IMR-90 (cell line): ENCODE measurements around the gene ALKAL2. TPM values are rescaled to one million over a fixed set of nuclear protein-coding genes. Genes with fewer than 3 reads are reported as not detected.

Source experiments
- ATAC-seq: fragments of 200-7000 bp; cut with Tn5 transposase; 2 replicates; pipeline ENCODE4 v1.9.1; 2020; ENCODE audit warnings: low read depth, mild to moderate bottlenecking, moderate library complexity
- BruUV-seq: library from RNA; stranded (reverse); fragments of 400-500 nt; replicated peaks from 2 replicates; lab custom pipeline; 2021; lab: Mats Ljungman, UMichigan
- CTCF ChIA-PET: fragments of 300-600 bp; formaldehyde crosslinking; extraction: SDS; loops from one replicate; lab custom pipeline; 2021; ENCODE audit warnings: antibody characterized with exemption; lab: Yijun Ruan, JAX
- POLR2A ChIA-PET: fragments of 300-600 bp; sonication (Branson Sonifier 250); formaldehyde crosslinking; loops from one replicate; lab custom pipeline; 2022; ENCODE audit warnings: antibody characterized with exemption; ENCODE audit not compliant: unreplicated experiment; lab: Charles Lee
- DNase-seq: peaks from one replicate; pipeline ENCODE4 v3.0.0; 2013
- H2AFZ ChIP-seq: replicated peaks from 2 replicates; pipeline ENCODE3; 2013; ENCODE audit warnings: low read length, mild to moderate bottlenecking; ENCODE audit not compliant: poor library complexity
- H2AK5ac ChIP-seq: 2 replicates; pipeline ENCODE4 v1.6.1; 2013; ENCODE audit warnings: low read depth, low read length, inconsistent platforms
- H2AK9ac ChIP-seq: replicated peaks from 2 replicates; pipeline ENCODE3; 2013; ENCODE audit warnings: mild to moderate bottlenecking, low read depth, low read length, moderate library complexity; ENCODE audit not compliant: poor library complexity
- H2BK120ac ChIP-seq: 2 replicates; pipeline ENCODE4 v1.6.1; 2013; ENCODE audit warnings: low read depth, low read length, inconsistent platforms
- H2BK15ac ChIP-seq: 3 replicates; pipeline ENCODE4 v1.6.1; 2013; ENCODE audit warnings: low read depth, low read length, inconsistent platforms
- H2BK20ac ChIP-seq: 2 replicates; pipeline ENCODE4 v1.6.1; 2013; ENCODE audit warnings: low read depth, mild to moderate bottlenecking, inconsistent platforms, low read length, moderate library complexity
- H2BK5ac ChIP-seq: 2 replicates; pipeline ENCODE4 v1.6.1; 2013; ENCODE audit warnings: mild to moderate bottlenecking, low read depth, low read length, inconsistent platforms; ENCODE audit not compliant: poor library complexity, severe bottlenecking
- H3K14ac ChIP-seq: replicated peaks from 2 replicates; pipeline ENCODE4 v1.6.1; 2013; ENCODE audit warnings: low read depth, low read length, inconsistent platforms
- H3K18ac ChIP-seq: 2 replicates; pipeline ENCODE4 v1.6.1; 2013; ENCODE audit warnings: low read depth, low read length, control low read depth
- H3K23ac ChIP-seq: 2 replicates; pipeline ENCODE4 v1.6.1; 2013; ENCODE audit warnings: low read depth, low read length, inconsistent platforms
- H3K27ac ChIP-seq: 2 replicates; pipeline ENCODE4 v1.5.1; 2013; ENCODE audit warnings: mild to moderate bottlenecking, control low read depth, low read length; ENCODE audit not compliant: insufficient read depth
- H3K27me3 ChIP-seq: 2 replicates; pipeline ENCODE4 v1.6.1; 2013; ENCODE audit warnings: low read length; ENCODE audit not compliant: control insufficient read depth, insufficient read depth
- H3K36me3 ChIP-seq: 2 replicates; pipeline ENCODE4 v1.6.1; 2013; ENCODE audit warnings: low read length, mixed read lengths; ENCODE audit not compliant: control insufficient read depth, insufficient read depth
- H3K4ac ChIP-seq: 2 replicates; pipeline ENCODE4 v1.6.1; 2013; ENCODE audit warnings: low read depth, low read length, inconsistent platforms
- H3K4me1 ChIP-seq: 2 replicates; pipeline ENCODE4 v1.6.1; 2013; ENCODE audit warnings: low read length, mixed read lengths; ENCODE audit not compliant: control insufficient read depth, insufficient read depth
- H3K4me2 ChIP-seq: 2 replicates; pipeline ENCODE4 v1.6.1; 2013; ENCODE audit warnings: low read depth, mild to moderate bottlenecking, control low read depth, low read length, moderate library complexity
- H3K4me3 ChIP-seq: 2 replicates; pipeline ENCODE4 v1.5.1; 2013; ENCODE audit warnings: low read depth, mild to moderate bottlenecking, control low read depth, low read length, moderate library complexity; ENCODE audit not compliant: insufficient read depth
- H3K56ac ChIP-seq: 2 replicates; pipeline ENCODE4 v1.6.1; 2013; ENCODE audit warnings: low read length, inconsistent platforms; ENCODE audit not compliant: insufficient read depth; ENCODE audit errors: extremely low read depth
- H3K79me1 ChIP-seq, 2 experiments: 2 replicates each; pipeline ENCODE4 v1.6.1; 2013; ENCODE audit warnings: low read length in 2 of 2, inconsistent platforms in 1 of 2, low read depth in 1 of 2
- H3K9ac ChIP-seq: 2 replicates; pipeline ENCODE4 v1.6.1; 2013; ENCODE audit warnings: low read depth, low read length, control low read depth
- H3K9me1 ChIP-seq: 2 replicates; pipeline ENCODE4 v1.6.1; 2013; ENCODE audit warnings: low read length, inconsistent platforms; ENCODE audit not compliant: insufficient read depth
- H3K9me3 ChIP-seq: 2 replicates; pipeline ENCODE4 v1.6.1; 2013; ENCODE audit warnings: low read length; ENCODE audit not compliant: control insufficient read depth, insufficient read depth
- H4K20me1 ChIP-seq: 2 replicates; pipeline ENCODE4 v1.6.1; 2013; ENCODE audit warnings: low read length, inconsistent platforms; ENCODE audit not compliant: insufficient read depth
- H4K5ac ChIP-seq: 2 replicates; pipeline ENCODE4 v1.6.1; 2013; ENCODE audit warnings: mild to moderate bottlenecking, low read depth, low read length, control low read depth
- H4K8ac ChIP-seq, 2 experiments: 2 replicates each; pipeline ENCODE4 v1.6.1; 2013; ENCODE audit warnings: low read depth in 2 of 2, low read length in 2 of 2, control low read depth in 1 of 2, inconsistent platforms in 1 of 2
- H4K91ac ChIP-seq: 2 replicates; pipeline ENCODE4 v1.6.1; 2013; ENCODE audit warnings: low read depth, low read length, inconsistent platforms; ENCODE audit not compliant: insufficient read depth
- BHLHE40 ChIP-seq: fragments of 150-350 bp; IDR thresholded peaks from 2 replicates; pipeline ENCODE4 v1.6.1; 2016; ENCODE audit warnings: mild to moderate bottlenecking, low read depth, low read length
- CEBPB ChIP-seq: IDR thresholded peaks from 2 replicates; pipeline ENCODE4 v1.6.1; 2012; ENCODE audit warnings: low read depth, low read length, improper control_type of control experiment
- CHD1 ChIP-seq: IDR thresholded peaks from 2 replicates; pipeline ENCODE4 v1.6.1; 2012; ENCODE audit warnings: low read depth, low read length, improper control_type of control experiment
- CTCF ChIP-seq: conservative IDR thresholded peaks from 2 replicates; pipeline ENCODE4 v1.5.1; 2012; ENCODE audit warnings: mild to moderate bottlenecking, low read depth, low read length, improper control_type of control experiment
- ELK1 ChIP-seq: fragments of 150-350 bp; IDR thresholded peaks from 2 replicates; pipeline ENCODE4 v1.6.1; 2016; ENCODE audit warnings: low read depth, mild to moderate bottlenecking, low read length, moderate library complexity, borderline replicate concordance
- FOS ChIP-seq: fragments of 150-350 bp; IDR thresholded peaks from 2 replicates; pipeline ENCODE4 v1.6.1; 2016; ENCODE audit warnings: low read depth, low read length
- MAFK ChIP-seq: IDR thresholded peaks from 2 replicates; pipeline ENCODE4 v1.6.1; 2012; ENCODE audit warnings: low read depth, low read length, improper control_type of control experiment
- MAZ ChIP-seq: IDR thresholded peaks from 2 replicates; pipeline ENCODE4 v1.6.1; 2012; ENCODE audit warnings: low read depth, mild to moderate bottlenecking, low read length, improper control_type of control experiment, moderate library complexity, borderline replicate concordance
- MXI1 ChIP-seq: IDR thresholded peaks from 2 replicates; pipeline ENCODE4 v1.6.1; 2012; ENCODE audit warnings: low read depth, mild to moderate bottlenecking, low read length, moderate library complexity, borderline replicate concordance
- NFE2L2 ChIP-seq: fragments of 150-350 bp; IDR thresholded peaks from 2 replicates; pipeline ENCODE4 v1.6.1; 2016; ENCODE audit warnings: low read depth, mild to moderate bottlenecking, low read length
- POLR2A ChIP-seq: IDR thresholded peaks from 2 replicates; pipeline ENCODE4 v1.6.1; 2012; ENCODE audit warnings: mild to moderate bottlenecking, low read depth, low read length
- RAD21 ChIP-seq: IDR thresholded peaks from 2 replicates; pipeline ENCODE4 v1.6.1; 2012; ENCODE audit warnings: low read length, improper control_type of control experiment
- RCOR1 ChIP-seq: IDR thresholded peaks from 2 replicates; pipeline ENCODE4 v1.6.1; 2012; ENCODE audit warnings: mild to moderate bottlenecking, low read length, improper control_type of control experiment; ENCODE audit not compliant: insufficient replicate concordance
- RFX5 ChIP-seq: IDR thresholded peaks from 2 replicates; pipeline ENCODE4 v1.8.0; 2012; ENCODE audit warnings: low read depth, mild to moderate bottlenecking, low read length, moderate library complexity
- SMC3 ChIP-seq: fragments of 150-350 bp; IDR thresholded peaks from 2 replicates; pipeline ENCODE4 v1.6.1; 2016; ENCODE audit warnings: low read depth, mild to moderate bottlenecking, antibody characterized with exemption, low read length, moderate library complexity
- USF2 ChIP-seq: fragments of 150-350 bp; IDR thresholded peaks from 2 replicates; pipeline ENCODE4 v1.6.1; 2017; ENCODE audit warnings: mild to moderate bottlenecking, antibody characterized with exemption, low read length, low read depth
- WGBS, 2 experiments: methylation state at CpG; one replicate each; pipeline versions ENCODE4 v1.1.5 to v1.1.7; 2013; ENCODE audit warnings: missing lambda C conversion rate in 2 of 2; ENCODE audit not compliant: insufficient read length in 1 of 2; ENCODE audit errors: extremely low coverage in 2 of 2; 5-methylcytosine and 5-hydroxymethylcytosine counted together
- dilution Hi-C: fragments of 300-500 bp; cut with HindIII; formaldehyde crosslinking; loops from one replicate; pipeline ENCODE4 v1.14.3; 2018; ENCODE audit warnings: low sequenced_read_pairs; ENCODE audit not compliant: unreplicated experiment
- in situ Hi-C: fragments of 300-500 bp; cut with MboI; formaldehyde crosslinking; loops from 3 replicates; pipeline ENCODE4 v1.14.3; 2019; ENCODE audit warnings: low sequenced_read_pairs, inconsistent platforms, mixed read lengths
- intact Hi-C: fragments of 100-400 bp; cut with micrococcal nuclease; formaldehyde crosslinking; loops from 2 replicates; pipeline ENCODE4 v1.10.0; 2022
- polyA plus RNA-seq, 3 experiments: library from polyadenylated mRNA; depleted of rRNA; stranded (reverse); fragments of >200 nt; gene quantifications; 2 replicates each; pipeline ENCODE4 v1.2.3, GENCODE V29; 2012; ENCODE audit warnings: low replicate concordance in 1 of 3
- total RNA-seq: library from RNA; depleted of rRNA; stranded (reverse); fragments of >200 nt; gene quantifications from 2 replicates; pipeline ENCODE4 v1.2.3, GENCODE V29; 2012

Gene ALKAL2
- total and polyA plus RNA-seq, 2 of the 4 experiments (the other 2 are of a cell fraction): not detected

- no peak for ATAC-seq
- Histone ChIP-seq H3K56ac (no peak overlapping the region), H3K27ac (no peak overlapping the region), H3K9me3 (no peaks in the 10 kb centered on the region), H2BK120ac (no peak overlapping the region), H3K9ac (no peak overlapping the region), H3K9me1 (no peaks in the 10 kb centered on the region; the same call in 1 of the 2 replicates), H4K91ac (no peak overlapping the region), H4K20me1 (no peaks in the 10 kb centered on the region), H3K4me1 (peaks cover 5% of the 10 kb centered on the region), H3K23ac (no peak overlapping the region), H2AK5ac (no peak overlapping the region), H4K5ac (no peak overlapping the region), H2AFZ (no peak overlapping the region), H2BK20ac (no peak overlapping the region), H3K4me2 (no peak overlapping the region), H2BK5ac (no peak overlapping the region), H3K79me1 (peaks cover 8% of the 10 kb centered on the region in 2 experiments; a peak in 3 of 4 replicates), H3K14ac (no peak overlapping the region), H3K4me3 (no peak overlapping the region), H2BK15ac (no peak overlapping the region), H2AK9ac (no peak overlapping the region), H3K4ac (no peak overlapping the region), H4K8ac (no peak overlapping the region), H3K36me3 (no peaks in the 10 kb centered on the region), H3K18ac (no peak overlapping the region), H3K27me3 (no peaks in the 10 kb centered on the region)
- dilution Hi-C loops: no loop called here
- intact Hi-C loops: no loop called here
- in situ Hi-C loops: no loop called here
- no peak for TF ChIP-seq MXI1
- no peak for TF ChIP-seq MAFK
- no peak for TF ChIP-seq RAD21
- TF ChIP-seq CTCF: no peak
- TF ChIP-seq CEBPB: no peak
- TF ChIP-seq POLR2A: no peak
- no peak for TF ChIP-seq ELK1
- TF ChIP-seq RCOR1: no peak
- TF ChIP-seq SMC3: no peak
- no peak for TF ChIP-seq RFX5
- TF ChIP-seq BHLHE40: no peak
- TF ChIP-seq USF2: no peak
- TF ChIP-seq FOS: no peak
- TF ChIP-seq CHD1: no peak
- no peak for TF ChIP-seq MAZ
- TF ChIP-seq NFE2L2: no peak
- DNase-seq: no peak
- CTCF ChIA-PET: interaction anchor here (1.2 to 2.2 kb wide), 2 partner anchors 11 kb away, joined by 3 to 9 read pairs; no protein-coding TSS in a partner anchor
- BruUV-seq: no TSS peak
- 100% methylated on average over 1 of the region's 3 CpGs; no CpG with 5 or more reads in 1 of the 2 experiments for WGBS, 2 experiments
- POLR2A ChIA-PET: no interaction called here
Observed at GRCh38 chr2:257429-257828, 30.5 kb downstream of the ALKAL2 start.
